GM12892 (cell line): ENCODE results near the gene SH3RF1.

Experiments
- POLR2A ChIP-seq: IDR thresholded peaks from 2 replicates; pipeline ENCODE4 v1.6.1; 2011; ENCODE audit warnings: low read depth, low read length, control low read depth
- POLR2AphosphoS5 ChIP-seq: IDR thresholded peaks from 2 replicates; pipeline ENCODE4 v1.6.1; 2011; ENCODE audit warnings: low read depth, low read length, control low read depth

GRCh38 chr4:169243825-169244609 is 26.7 kb downstream of the SH3RF1 start:
- TF ChIP-seq POLR2AphosphoS5 (no peak), POLR2A (no peak)
